ENCODE measurements around the gene WDR44. TPM values are rescaled to one million over a fixed set of nuclear protein-coding genes. Genes with fewer than 3 reads are reported as not detected.

The WDR44 gene
- total and polyA plus RNA-seq, 2 donors (not counting 1 experiment from before 2014, with no cell fraction given), result 4.1 to 24.4 TPM

DNA sequence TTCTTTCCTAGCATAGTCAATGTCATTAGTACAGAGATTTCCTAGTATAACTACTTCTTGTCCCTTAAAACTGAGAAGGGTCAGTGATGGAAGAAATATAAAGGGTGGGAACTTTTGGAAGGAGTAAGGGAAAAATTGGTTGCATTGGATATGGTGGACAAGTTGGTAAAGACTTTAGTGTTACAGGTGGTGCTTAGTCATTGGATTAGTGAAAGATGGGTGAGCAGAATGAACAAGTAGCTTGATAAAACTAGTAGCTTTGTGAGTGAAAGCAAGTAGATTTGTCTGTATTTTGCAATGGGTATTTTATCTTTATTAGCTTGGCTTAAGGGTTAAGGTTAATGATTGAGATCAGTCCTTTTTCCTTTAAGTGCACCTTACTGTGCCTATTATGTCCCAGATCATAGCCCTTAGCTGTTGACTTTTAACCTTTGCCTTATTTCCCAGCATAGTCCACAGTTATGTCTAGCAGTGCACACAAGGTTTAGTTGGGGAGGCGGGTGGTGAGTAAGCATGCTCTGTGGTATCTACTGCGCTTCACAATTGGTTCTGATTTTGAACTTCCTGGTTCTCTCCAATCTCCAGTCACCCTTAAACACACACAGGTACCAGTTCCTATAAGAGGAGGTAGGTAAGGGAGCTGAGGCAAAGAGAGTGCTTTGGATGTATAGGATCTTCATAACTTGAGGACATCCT, 9.5 kb downstream of the WDR44 start:
- Histone ChIP-seq H4K20me1 (ENCODE audit: control insufficient read depth, insufficient read depth, low read length, poor library complexity, severe bottlenecking) (peaks cover 4% of the 10 kb centered on the region), H3K79me2 (ENCODE audit: control insufficient read depth, insufficient read depth, low read length) (peaks cover 70% of the 10 kb centered on the region), H3K36me3 (replicated peaks in 1 of 2; ENCODE audit: control extremely low read depth in 1 of 2, control insufficient read depth in 1 of 2, extremely low read depth in 1 of 2, insufficient read depth in 2 of 2, low read length in 1 of 2) (no peaks in the 10 kb centered on the region), H3K27ac (ENCODE audit: low read length in 2 of 2) (no peak overlapping the region), H3K4me3 (ENCODE audit: control extremely low read depth in 1 of 5, extremely low read depth in 1 of 5, insufficient read depth in 1 of 5, low read depth in 2 of 5, low read length in 4 of 5) (no peak overlapping the region), H3K27me3 (replicated peaks in 1 of 4; ENCODE audit: control extremely low read depth in 1 of 4, control insufficient read depth in 3 of 4, insufficient read depth in 4 of 4, low read length in 3 of 4) (no peaks in the 10 kb centered on the region), H2AFZ (ENCODE audit: insufficient read depth, low read depth, low read length, poor library complexity, severe bottlenecking) (no peak overlapping the region), H3K9ac (ENCODE audit: low read length) (no peak overlapping the region), H3K4me2 (replicated peaks; ENCODE audit: low read depth, low read length, poor library complexity, severe bottlenecking) (no peak overlapping the region), H3K9me3 (ENCODE audit: control extremely low read depth in 1 of 3, control insufficient read depth in 2 of 3, insufficient read depth in 1 of 3, low read length in 2 of 3) (no peaks in the 10 kb centered on the region), H3K4me1 (ENCODE audit: control insufficient read depth in 2 of 2, insufficient read depth in 2 of 2, low read length in 2 of 2) (peaks cover 24 to 25% of the 10 kb centered on the region in 2 donors)
- ChIA-PET POLR2A (no interaction called here), CTCF (no interaction called here)
- no CpG with 5 or more reads among the region's 2 CpGs for WGBS (ENCODE audit: insufficient coverage)
- DNase-seq, result no peak
- peaks cover 37% of the 10 kb centered on the region for H3K4me1 Mint-ChIP-seq
- ATAC-seq (ENCODE audit: low read depth), result no peak
- intact Hi-C loops (cut with micrococcal nuclease), result no loop called here
- TF ChIP-seq, protein P1, sequence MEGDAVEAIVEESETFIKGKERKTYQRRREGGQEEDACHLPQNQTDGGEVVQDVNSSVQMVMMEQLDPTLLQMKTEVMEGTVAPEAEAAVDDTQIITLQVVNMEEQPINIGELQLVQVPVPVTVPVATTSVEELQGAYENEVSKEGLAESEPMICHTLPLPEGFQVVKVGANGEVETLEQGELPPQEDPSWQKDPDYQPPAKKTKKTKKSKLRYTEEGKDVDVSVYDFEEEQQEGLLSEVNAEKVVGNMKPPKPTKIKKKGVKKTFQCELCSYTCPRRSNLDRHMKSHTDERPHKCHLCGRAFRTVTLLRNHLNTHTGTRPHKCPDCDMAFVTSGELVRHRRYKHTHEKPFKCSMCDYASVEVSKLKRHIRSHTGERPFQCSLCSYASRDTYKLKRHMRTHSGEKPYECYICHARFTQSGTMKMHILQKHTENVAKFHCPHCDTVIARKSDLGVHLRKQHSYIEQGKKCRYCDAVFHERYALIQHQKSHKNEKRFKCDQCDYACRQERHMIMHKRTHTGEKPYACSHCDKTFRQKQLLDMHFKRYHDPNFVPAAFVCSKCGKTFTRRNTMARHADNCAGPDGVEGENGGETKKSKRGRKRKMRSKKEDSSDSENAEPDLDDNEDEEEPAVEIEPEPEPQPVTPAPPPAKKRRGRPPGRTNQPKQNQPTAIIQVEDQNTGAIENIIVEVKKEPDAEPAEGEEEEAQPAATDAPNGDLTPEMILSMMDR (IDR thresholded peaks at IDR 0.05), result no peak
- no peak for TF ChIP-seq EZH2 (IDR thresholded peaks at IDR 0.05; ENCODE audit: borderline replicate concordance, insufficient read depth, low read depth, low read length, poor library complexity, severe bottlenecking)
- no peak overlapping the region for H3K27ac Mint-ChIP-seq
- H3K27me3 Mint-ChIP-seq, result no peaks in the 10 kb centered on the region
- no peak overlapping the region for H3K4me3 Mint-ChIP-seq
- no peaks in the 10 kb centered on the region for H3K9me3 Mint-ChIP-seq (ENCODE audit: insufficient read depth)

DNA sequence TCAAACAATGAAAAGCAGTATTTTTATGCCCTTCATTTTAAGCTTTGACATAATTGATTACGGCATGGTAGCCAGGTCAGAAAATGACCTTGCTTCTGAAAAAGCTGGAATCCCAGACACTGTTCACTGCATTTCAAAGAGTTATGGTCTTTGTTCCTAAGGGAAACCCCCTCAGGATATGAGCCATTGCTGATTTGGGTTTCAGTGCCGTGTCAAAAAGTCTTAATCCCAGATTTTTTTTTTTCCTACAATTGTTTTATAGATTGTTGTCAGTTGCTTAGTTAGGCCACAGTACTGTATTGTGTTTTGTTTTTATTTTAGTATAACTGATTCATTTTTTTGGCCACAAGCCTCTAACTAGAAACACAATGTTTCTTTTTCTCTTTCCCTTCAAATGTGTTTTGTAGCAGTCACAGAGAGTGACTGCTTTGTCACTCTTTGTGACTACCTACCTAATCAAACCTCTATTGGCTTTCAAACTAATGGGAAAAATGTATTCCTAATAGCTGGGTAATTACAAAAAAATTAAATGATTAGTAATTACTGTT, 10.3 kb downstream of the WDR44 start:
- intact Hi-C loops (cut with micrococcal nuclease), result no loop called here
- H3K79me2 ChIP-seq (ENCODE audit: control insufficient read depth, insufficient read depth, low read length), result peaks cover 70% of the 10 kb centered on the region
- TF ChIP-seq EZH2 (IDR thresholded peaks at IDR 0.05; ENCODE audit: borderline replicate concordance, insufficient read depth, low read depth, low read length, poor library complexity, severe bottlenecking), result no peak
- TF ChIP-seq, protein P1 (IDR thresholded peaks at IDR 0.05), result no peak
- Mint-ChIP-seq H3K4me3 (no peak overlapping the region), H3K9me3 (ENCODE audit: insufficient read depth) (no peaks in the 10 kb centered on the region), H3K27ac (no peak overlapping the region), H3K27me3 (no peaks in the 10 kb centered on the region), H3K4me1 (peaks cover 39% of the 10 kb centered on the region)
- DNase-seq (no peak), ATAC-seq (ENCODE audit: low read depth) (no peak)
- H3K4me3 ChIP-seq (ENCODE audit: control extremely low read depth in 1 of 5, extremely low read depth in 1 of 5, insufficient read depth in 1 of 5, low read depth in 2 of 5, low read length in 4 of 5), result no peak overlapping the region
- H3K36me3 ChIP-seq (replicated peaks in 1 of 2; ENCODE audit: control extremely low read depth in 1 of 2, control insufficient read depth in 1 of 2, extremely low read depth in 1 of 2, insufficient read depth in 2 of 2, low read length in 1 of 2), result no peaks in the 10 kb centered on the region
- CTCF ChIA-PET, result interaction anchor here (0.7 kb wide), 1 partner anchor 936 kb away, joined by 3 read pairs; no protein-coding TSS in a partner anchor
- no peak overlapping the region for H3K27ac ChIP-seq (ENCODE audit: low read length in 2 of 2)
- H3K27me3 ChIP-seq (replicated peaks in 1 of 4; ENCODE audit: control extremely low read depth in 1 of 4, control insufficient read depth in 3 of 4, insufficient read depth in 4 of 4, low read length in 3 of 4), result no peaks in the 10 kb centered on the region
- peaks cover 4% of the 10 kb centered on the region for H4K20me1 ChIP-seq (ENCODE audit: control insufficient read depth, insufficient read depth, low read length, poor library complexity, severe bottlenecking)
- POLR2A ChIA-PET, result no interaction called here
- WGBS (ENCODE audit: insufficient coverage), result no CpG with 5 or more reads among the region's 2 CpGs
- no peak overlapping the region for H2AFZ ChIP-seq (ENCODE audit: insufficient read depth, low read depth, low read length, poor library complexity, severe bottlenecking)
- no peak overlapping the region for H3K4me2 ChIP-seq (replicated peaks; ENCODE audit: low read depth, low read length, poor library complexity, severe bottlenecking)
- peaks cover 16 to 18% of the 10 kb centered on the region in 2 donors for H3K4me1 ChIP-seq (ENCODE audit: control insufficient read depth in 2 of 2, insufficient read depth in 2 of 2, low read length in 2 of 2)
- H3K9ac ChIP-seq (ENCODE audit: low read length), result no peak overlapping the region
- no peaks in the 10 kb centered on the region for H3K9me3 ChIP-seq (ENCODE audit: control extremely low read depth in 1 of 3, control insufficient read depth in 2 of 3, insufficient read depth in 1 of 3, low read length in 2 of 3)
